ENCODE measurements around the gene SHISA2. TPM values are rescaled to one million over a fixed set of nuclear protein-coding genes. Genes with fewer than 3 reads are reported as not detected.

The SHISA2 gene
- total RNA-seq, 2 donors from 2014 or later, result 195 to 292 TPM

DNA sequence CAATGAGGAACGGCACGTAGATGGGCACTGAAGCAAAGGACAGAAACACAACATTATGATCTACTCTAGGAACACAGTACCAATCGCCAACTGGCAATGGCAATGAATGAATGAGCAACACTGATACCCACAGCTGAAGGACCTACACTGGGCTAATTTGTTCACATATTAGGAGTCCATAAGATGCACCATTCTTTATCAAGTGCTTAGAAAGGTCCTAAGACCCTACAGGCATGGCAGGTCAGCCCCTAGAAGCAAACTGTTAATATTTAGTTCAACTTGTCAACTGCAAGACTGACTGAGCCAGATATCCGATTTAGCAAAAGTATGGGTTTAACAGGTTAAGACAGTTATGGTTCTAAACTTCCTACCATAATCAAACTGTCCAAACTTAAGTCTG lies 4.8 kb downstream of the SHISA2 start:
- Mint-ChIP-seq H3K27ac (no peak overlapping the region), H3K4me3 (peak overlapping the region; percentile 96), H3K4me1 (peaks cover 7% of the 10 kb centered on the region), H3K36me3 (ENCODE audit: low read depth) (peaks cover 59% of the 10 kb centered on the region), H3K9me3 (no peaks in the 10 kb centered on the region), H3K27me3 (ENCODE audit: insufficient read depth) (peaks cover 3% of the 10 kb centered on the region)
- Histone ChIP-seq H3K4me3 (ENCODE audit: low read length) (peak overlapping the region; percentile 92), H3K36me3 (ENCODE audit: control insufficient read depth, insufficient read depth, low read length) (peaks cover 45% of the 10 kb centered on the region), H3K27ac (ENCODE audit: low read depth, low read length) (no peak overlapping the region), H3K27me3 (ENCODE audit: control insufficient read depth, insufficient read depth, low read length, poor library complexity, severe bottlenecking) (no peaks in the 10 kb centered on the region), H3K9me3 (ENCODE audit: control insufficient read depth, low read length) (no peaks in the 10 kb centered on the region), H3K4me1 (ENCODE audit: control insufficient read depth, insufficient read depth, low read length) (no peaks in the 10 kb centered on the region), H3K9ac (ENCODE audit: extremely low read depth, low read length, poor library complexity, severe bottlenecking) (no peak overlapping the region)
- TF ChIP-seq, protein P1, sequence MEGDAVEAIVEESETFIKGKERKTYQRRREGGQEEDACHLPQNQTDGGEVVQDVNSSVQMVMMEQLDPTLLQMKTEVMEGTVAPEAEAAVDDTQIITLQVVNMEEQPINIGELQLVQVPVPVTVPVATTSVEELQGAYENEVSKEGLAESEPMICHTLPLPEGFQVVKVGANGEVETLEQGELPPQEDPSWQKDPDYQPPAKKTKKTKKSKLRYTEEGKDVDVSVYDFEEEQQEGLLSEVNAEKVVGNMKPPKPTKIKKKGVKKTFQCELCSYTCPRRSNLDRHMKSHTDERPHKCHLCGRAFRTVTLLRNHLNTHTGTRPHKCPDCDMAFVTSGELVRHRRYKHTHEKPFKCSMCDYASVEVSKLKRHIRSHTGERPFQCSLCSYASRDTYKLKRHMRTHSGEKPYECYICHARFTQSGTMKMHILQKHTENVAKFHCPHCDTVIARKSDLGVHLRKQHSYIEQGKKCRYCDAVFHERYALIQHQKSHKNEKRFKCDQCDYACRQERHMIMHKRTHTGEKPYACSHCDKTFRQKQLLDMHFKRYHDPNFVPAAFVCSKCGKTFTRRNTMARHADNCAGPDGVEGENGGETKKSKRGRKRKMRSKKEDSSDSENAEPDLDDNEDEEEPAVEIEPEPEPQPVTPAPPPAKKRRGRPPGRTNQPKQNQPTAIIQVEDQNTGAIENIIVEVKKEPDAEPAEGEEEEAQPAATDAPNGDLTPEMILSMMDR (conservative IDR thresholded peaks at IDR 0.05), result no peak
- 97 to 100% methylated on average over 4 of the region's 4 CpGs for WGBS, 2 experiments (ENCODE audit: insufficient coverage in 1 of 2, insufficient read length in 1 of 2)
- DNase-seq, result no peak

DNA sequence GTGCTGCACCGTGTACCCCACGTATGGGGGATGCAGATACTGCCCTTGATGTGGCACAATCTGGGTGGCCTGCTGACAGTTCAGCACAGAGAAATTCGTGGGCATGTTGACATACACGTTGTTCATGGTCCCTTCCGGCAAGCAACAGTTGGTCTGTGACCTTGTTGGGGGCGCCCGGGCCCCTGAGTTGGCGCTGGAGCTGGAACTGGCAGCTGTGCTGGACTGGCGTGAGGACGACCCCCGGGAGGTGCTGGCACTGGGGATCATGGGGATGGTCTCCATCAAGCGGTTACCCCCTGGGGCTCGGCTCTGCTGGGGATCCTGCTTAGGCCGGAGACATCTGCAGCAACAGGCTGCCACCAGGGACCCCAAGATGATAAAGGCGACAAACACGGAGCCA lies 5.2 kb downstream of the SHISA2 start:
- peak overlapping the region; percentile 96 for H3K4me3 Mint-ChIP-seq
- H3K27ac ChIP-seq (ENCODE audit: low read depth, low read length), result no peak overlapping the region
- H3K4me1 Mint-ChIP-seq, result peaks cover 7% of the 10 kb centered on the region
- TF ChIP-seq, protein P1 (conservative IDR thresholded peaks at IDR 0.05), result no peak
- no peak overlapping the region for H3K9ac ChIP-seq (ENCODE audit: extremely low read depth, low read length, poor library complexity, severe bottlenecking)
- H3K36me3 Mint-ChIP-seq (ENCODE audit: low read depth), result peaks cover 59% of the 10 kb centered on the region
- peaks cover 3% of the 10 kb centered on the region for H3K27me3 Mint-ChIP-seq (ENCODE audit: insufficient read depth)
- no peaks in the 10 kb centered on the region for H3K4me1 ChIP-seq (ENCODE audit: control insufficient read depth, insufficient read depth, low read length)
- H3K9me3 Mint-ChIP-seq, result no peaks in the 10 kb centered on the region
- H3K9me3 ChIP-seq (ENCODE audit: control insufficient read depth, low read length), result no peaks in the 10 kb centered on the region
- no peak overlapping the region for H3K27ac Mint-ChIP-seq
- H3K4me3 ChIP-seq (ENCODE audit: low read length), result peak overlapping the region; percentile 92
- DNase-seq, result no peak
- WGBS, 2 experiments (ENCODE audit: insufficient coverage in 1 of 2, insufficient read length in 1 of 2), result 94 to 98% methylated on average over 13 to 16 of the region's 16 CpGs
- peaks cover 45% of the 10 kb centered on the region for H3K36me3 ChIP-seq (ENCODE audit: control insufficient read depth, insufficient read depth, low read length)
- H3K27me3 ChIP-seq (ENCODE audit: control insufficient read depth, insufficient read depth, low read length, poor library complexity, severe bottlenecking), result no peaks in the 10 kb centered on the region

DNA sequence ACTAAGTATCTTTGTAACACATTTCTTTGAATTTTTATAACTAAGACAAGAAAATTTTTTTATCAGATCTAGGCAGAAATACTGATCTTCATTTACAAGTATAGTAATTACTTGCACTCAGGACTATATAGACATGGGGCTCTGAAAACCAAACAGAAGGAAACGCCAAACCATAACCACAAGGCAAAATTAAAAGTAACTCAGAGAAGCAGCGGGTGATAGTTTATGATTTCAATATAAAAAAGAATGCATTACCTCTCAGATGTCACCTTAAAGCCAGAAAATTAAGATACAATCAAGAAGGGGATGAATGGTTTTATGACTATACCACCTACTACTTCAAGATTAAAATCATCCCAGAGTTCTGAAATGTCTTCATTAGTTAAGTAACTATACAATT lies 6.7 kb downstream of the SHISA2 start:
- Histone ChIP-seq H3K9ac (ENCODE audit: extremely low read depth, low read length, poor library complexity, severe bottlenecking) (no peak overlapping the region), H3K9me3 (ENCODE audit: control insufficient read depth, low read length) (no peaks in the 10 kb centered on the region), H3K36me3 (ENCODE audit: control insufficient read depth, insufficient read depth, low read length) (peaks cover 45% of the 10 kb centered on the region), H3K4me1 (ENCODE audit: control insufficient read depth, insufficient read depth, low read length) (no peaks in the 10 kb centered on the region), H3K27ac (ENCODE audit: low read depth, low read length) (no peak overlapping the region), H3K4me3 (ENCODE audit: low read length) (no peak overlapping the region), H3K27me3 (ENCODE audit: control insufficient read depth, insufficient read depth, low read length, poor library complexity, severe bottlenecking) (no peaks in the 10 kb centered on the region)
- H3K4me3 Mint-ChIP-seq, result no peak overlapping the region
- no peak for DNase-seq
- H3K36me3 Mint-ChIP-seq (ENCODE audit: low read depth), result peaks cover 59% of the 10 kb centered on the region
- no peak overlapping the region for H3K27ac Mint-ChIP-seq
- 100% methylated on average over 2 of the region's 2 CpGs; no CpG with 5 or more reads in 1 of the 2 experiments for WGBS, 2 experiments (ENCODE audit: insufficient coverage in 1 of 2, insufficient read length in 1 of 2)
- no peaks in the 10 kb centered on the region for H3K9me3 Mint-ChIP-seq
- peaks cover 7% of the 10 kb centered on the region for H3K4me1 Mint-ChIP-seq
- H3K27me3 Mint-ChIP-seq (ENCODE audit: insufficient read depth), result peaks cover 3% of the 10 kb centered on the region
- TF ChIP-seq, protein P1 (conservative IDR thresholded peaks at IDR 0.05), result no peak
